Measurements from ENCODE around the gene SPINK1. TPM values are rescaled to one million over a fixed set of nuclear protein-coding genes. Genes with fewer than 3 reads are reported as not detected.
"Not testable (repeated sequence)": the region's sequence is repeated elsewhere in the genome, so short reads cannot be mapped to it uniquely, and the experiment has no call there.

The SPINK1 gene, protein sequence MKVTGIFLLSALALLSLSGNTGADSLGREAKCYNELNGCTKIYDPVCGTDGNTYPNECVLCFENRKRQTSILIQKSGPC
- not detected in 2 replicates for total RNA-seq

- intact Hi-C loops (cut with micrococcal nuclease) = no loop called here
These were observed at the start of gene SPINK1 for GRCh38 chr5:147831465-147831864. SPINK1 (minus strand) TSS chr5:147831671; CDS start chr5:147831577, 94 bp downstream.

DNA sequence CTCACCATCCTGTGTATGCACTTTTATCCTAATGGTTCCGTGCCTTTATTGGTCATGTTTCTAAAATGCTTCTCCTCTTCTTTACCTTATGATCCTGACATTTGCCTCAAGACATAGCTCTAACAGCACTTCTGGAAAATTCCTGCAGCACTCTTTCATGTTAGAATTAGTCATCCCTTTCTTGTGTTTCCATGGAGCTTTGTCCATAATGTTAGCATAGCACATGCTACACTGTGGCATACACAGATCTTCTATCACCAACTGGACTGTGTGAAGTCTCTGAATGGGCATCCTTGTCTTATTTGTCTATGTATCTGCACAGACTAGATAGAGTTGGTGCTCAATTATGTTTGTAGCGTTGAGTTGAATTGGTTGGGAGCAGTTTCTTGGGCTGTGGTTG lies 49.0 kb upstream of the SPINK1 start:
- intact Hi-C loops (cut with micrococcal nuclease) = no loop called here

DNA sequence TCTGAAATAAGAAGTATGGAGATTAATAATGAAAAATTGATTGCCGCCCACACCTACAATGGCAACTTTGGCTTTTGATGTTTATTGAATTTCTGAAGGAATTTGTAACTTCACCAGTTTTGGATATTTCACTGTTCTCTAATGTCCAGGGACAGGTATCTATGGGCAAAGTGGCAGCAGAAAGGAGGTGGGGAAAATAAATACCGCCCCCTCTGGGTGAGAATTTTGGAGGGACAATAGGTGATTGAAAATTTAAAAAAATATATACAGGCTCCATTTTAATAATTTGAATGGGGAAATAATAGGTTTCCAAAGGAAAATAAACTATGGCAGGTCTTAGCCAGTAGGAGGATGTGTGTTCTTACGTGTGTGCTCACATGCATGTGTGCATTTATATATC lies 48.3 kb upstream of the SPINK1 start:
- intact Hi-C loops (cut with micrococcal nuclease) = no loop called here

DNA sequence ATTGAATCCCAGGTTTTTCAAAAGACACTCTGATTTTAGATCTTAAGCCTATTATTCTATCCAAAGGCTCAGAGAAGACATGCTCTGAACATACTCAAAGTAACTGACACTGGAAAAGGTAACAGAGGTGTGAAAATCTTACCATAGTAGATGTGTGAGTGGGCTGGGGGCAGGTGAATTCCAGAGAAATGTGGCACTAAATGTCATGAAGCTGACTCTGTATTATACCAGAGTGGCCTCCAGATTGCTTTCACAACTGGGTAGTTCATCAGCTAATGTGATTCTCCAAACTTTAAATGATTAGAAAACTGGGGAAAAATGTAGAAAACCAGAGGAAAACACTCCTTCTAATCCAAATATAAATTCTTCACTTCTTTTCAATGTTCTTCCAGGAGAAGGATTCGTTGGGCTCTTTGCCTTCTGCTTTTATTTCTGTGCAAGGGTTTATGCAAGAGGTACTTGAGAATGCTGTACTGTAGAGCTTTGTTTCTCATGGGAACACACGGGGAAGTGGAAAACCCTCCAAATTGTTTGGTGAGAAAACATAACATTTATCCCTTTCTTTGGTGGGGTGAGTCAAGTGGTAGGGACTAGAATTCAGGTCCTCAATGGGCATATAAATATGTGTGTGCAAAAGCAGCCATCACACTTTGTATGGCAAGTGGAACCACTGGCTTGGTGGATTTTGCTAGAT lies 46.7 kb upstream of the SPINK1 start, which contains the start of gene SCGB3A2:
Gene SCGB3A2, plus strand, starts transcription at position 646 of the 694 bp plus-strand sequence. CDS start 93 bp downstream, outside the sequence.
- intact Hi-C loops (cut with micrococcal nuclease) = no loop called here

DNA sequence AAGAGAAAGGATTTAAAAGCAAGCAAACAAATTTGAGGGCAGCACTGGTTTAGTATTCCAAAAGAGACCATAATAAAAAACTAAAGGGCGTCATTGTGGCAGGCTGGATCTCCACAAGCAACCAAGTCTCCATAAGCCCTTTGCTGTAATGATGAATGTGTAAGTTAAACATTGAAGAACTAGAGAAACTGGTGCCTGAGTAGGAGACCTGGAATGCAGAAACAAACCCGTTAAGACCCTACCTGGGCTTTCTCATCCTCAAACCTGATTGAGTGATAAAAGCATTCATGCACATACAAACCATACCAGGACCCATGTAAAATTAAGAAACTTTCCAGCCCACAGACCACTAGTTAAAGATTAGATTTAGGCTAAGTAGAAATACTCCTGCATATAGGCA lies 45.2 kb upstream of the SPINK1 start:
- intact Hi-C loops (cut with micrococcal nuclease) = no loop called here

DNA sequence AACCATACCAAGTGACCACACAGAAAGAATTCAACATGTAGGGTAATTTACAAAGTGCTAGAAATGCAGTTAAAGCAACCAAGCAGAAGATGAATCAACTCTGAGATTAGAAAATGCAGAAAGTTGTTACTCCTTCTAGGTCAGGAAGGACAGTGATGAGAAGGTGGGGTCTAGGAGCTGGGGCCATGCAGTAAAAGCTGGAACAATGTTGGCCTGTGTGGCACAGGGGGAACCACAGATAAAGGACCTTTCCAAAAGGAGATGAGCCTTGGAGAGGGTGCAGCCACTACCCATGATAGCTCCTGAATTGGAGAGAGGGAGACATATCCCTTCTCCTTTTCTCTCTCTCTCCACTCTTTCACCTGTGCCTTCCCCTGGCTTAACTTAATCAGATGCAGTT lies 44.7 kb upstream of the SPINK1 start:
- intact Hi-C loops (cut with micrococcal nuclease) = no loop called here

DNA sequence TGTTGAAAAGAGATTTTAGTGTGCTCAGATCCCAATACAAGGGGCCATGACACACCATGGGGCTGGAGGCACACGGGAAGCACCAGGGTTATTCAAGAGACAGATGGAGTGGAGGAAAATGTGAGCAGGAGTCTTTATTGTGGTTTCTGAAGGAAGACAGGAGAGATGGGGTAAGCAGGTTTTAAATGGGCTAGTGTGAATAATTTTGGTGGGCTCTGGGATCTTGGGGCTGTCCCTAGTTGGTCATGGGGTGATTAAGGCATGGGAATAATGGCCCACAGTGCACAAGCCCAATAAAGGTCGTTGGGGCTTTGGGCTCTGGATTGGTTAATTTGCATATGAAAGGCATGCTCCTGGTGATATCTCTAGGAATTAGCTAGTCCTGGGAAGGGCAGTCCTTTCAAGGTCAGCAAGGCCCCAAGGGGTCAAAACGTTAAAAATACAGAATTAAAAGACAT lies 43.5 kb upstream of the SPINK1 start:
- intact Hi-C loops (cut with micrococcal nuclease) = no loop called here

DNA sequence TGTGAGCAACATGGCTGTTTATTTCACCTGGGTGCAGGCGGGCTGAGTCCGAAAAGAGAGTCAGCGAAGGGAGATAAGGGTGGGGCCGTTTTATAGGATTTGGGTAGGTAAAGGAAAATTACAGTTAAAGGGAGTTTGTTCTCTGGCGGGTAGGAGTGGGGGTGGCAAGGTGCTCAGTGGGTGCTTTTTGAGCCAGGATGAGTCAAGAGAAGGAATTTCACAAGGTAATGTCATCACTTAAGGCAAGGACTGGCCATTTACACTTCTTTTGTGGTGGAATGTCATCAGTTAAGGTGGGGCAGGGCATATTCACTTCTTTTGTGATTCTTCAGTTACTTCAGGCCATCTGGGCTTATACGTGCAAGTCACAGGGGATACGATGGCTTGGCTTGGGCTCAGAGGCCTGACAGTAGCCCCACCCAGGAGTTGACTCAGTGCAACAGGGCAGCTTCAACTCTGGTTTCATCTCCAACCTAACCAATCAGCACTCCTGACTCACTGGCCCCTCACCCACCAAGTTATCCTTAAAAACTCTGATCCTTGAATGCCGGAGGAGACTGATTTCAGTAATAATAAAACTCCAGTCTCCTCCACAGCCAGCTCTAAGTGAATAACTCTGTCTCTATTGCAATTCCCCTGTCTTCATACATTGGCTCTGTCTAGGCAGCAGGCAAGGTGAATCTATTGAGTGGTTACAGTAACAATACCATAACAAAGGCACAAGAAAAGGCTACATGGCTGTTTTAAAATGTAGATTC lies 42.8 kb upstream of the SPINK1 start:
- intact Hi-C loops (cut with micrococcal nuclease) = not testable (repeated sequence)

DNA sequence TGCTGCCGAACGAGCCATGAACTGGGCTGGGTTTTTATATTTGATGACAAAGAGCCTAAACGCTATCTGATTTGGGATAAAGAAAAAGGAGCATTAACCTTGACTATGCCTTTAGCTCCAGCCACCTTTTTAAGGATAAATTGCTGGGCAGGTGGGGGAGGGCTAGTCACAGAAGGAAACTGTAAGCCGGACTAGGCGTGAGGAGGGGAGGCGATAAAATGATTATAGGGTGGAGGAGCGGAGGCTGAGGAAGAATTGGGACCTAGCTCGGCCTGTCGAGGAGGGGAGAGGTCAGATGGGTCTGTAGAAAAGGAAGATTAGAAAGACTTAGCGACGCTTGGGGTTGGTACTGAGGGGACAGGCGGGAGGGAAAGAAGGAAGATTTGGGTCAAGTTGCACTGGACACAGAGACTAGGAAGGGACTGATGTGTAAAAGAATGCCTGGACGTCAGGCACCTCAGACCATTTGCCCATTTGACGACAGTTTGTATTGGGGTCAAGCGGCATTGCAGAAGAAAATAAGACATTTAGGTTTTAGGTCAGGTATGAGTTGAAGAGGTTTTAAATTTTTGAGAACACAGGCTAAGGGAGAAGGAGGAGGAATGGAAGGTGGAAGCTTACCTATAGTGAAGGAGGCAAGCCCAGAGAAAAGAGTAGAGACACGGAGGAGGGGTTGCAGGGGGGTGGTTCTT lies 41.4 kb upstream of the SPINK1 start:
- intact Hi-C loops (cut with micrococcal nuclease) = not testable (repeated sequence)

DNA sequence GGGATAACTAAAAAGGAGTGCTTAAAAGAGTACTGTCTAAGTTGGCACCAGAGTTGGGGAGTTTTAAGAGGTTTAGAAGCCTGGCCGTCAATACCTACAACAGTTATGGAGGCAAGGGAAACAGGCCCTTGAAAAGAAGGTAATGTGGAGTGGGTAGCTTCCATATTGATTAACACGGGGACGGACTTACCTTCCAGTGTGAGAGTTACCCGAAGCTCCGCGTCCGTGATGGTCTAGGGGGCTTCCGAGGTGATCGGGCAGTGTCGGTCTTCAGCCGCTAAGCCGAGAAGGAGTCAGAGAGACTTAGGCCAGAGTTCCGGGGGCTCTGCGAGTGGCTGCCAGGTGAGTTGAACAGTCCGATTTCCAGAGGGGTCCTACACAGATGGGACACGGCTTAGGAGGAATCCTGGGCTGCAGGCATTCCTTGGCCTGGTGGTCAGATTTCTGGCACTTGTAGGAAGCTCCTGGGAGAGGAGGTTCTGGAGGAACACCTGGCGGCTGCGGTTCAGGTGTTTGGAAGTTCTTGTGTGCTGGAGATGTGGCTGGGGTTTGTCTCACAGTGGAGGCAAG lies 40.6 kb upstream of the SPINK1 start:
- intact Hi-C loops (cut with micrococcal nuclease) = not testable (repeated sequence)

DNA sequence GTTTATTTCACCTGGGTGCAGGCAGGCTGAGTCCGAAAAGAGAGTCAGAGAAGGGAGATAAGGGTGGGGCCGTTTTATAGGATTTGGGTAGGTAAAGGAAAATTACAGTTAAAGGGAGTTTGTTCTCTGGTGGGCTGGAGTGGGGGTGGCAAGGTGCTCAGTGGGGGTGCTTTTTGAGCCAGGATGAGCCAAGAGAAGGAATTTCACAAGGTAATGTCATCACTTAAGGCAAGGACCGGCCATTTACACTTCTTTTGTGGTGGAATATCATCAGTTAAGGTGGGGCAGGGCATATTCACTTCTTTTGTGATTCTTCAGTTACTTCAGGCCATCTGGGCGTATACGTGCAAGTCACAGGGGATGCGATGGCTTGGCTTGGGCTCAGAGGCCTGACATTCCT lies 38.4 kb upstream of the SPINK1 start:
- intact Hi-C loops (cut with micrococcal nuclease) = not testable (repeated sequence)

- intact Hi-C loops (cut with micrococcal nuclease) = no loop called here
These were observed 37.6 kb upstream of the SPINK1 start for GRCh38 chr5:147869112-147869511.

GRCh38 chr5:147863454-147864158 lies 32.1 kb upstream of the SPINK1 start:
- intact Hi-C loops (cut with micrococcal nuclease) = no loop called here

GRCh38 chr5:147860641-147861025 lies 29.2 kb upstream of the SPINK1 start:
- intact Hi-C loops (cut with micrococcal nuclease) = no loop called here

DNA sequence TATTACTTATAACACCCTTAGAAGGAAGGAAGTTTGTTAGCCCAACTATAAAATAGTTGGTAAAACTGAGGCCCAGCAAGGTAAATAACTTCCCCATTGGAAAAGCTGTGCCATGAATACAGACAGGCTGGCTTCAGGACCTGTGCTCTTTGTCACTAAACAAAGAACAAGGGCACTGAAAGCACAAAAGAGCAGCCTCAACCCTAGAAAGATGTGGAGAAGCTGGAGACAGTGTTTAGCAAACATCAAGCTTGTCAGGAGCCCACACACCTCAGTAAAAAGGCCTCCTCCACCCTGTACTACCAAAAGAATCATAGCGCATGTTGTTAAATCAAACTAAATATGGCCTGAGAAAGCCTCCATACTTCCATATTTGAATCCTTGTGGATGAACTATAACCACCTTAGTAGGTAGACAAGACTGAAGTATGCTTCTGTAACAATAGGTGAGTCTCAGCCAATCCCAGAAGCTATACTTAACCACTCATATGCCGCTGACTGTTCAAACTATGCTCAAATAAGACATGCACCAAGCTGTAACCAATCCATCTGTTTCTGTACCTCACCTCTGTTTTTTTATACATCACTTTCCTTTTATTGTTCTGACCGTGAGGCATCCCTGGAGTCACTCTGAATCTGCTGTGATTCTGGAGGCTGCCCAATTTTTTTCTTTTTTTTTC lies 28.6 kb upstream of the SPINK1 start:
- intact Hi-C loops (cut with micrococcal nuclease) = no loop called here

DNA sequence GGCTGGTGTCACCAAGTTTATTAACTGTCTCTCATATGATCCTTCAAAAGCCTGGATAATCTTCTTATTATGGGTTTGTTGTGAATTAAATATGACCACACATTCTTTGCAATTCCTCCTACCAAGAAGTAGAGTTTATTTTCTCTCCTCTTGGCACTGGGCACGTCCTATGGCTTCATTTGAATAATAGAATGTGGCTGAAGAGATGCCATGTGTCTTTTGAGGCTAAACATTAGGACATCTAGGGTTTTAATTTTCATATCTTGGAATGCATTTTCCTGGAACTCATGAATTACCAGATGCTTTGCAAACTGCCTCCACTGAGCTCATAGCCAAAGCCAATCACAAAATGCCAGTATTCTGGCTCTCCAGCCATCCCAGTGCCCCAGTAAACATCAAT lies 27.1 kb upstream of the SPINK1 start:
- intact Hi-C loops (cut with micrococcal nuclease) = no loop called here

- intact Hi-C loops (cut with micrococcal nuclease) = no loop called here
These were observed 26.0 kb upstream of the SPINK1 start for GRCh38 chr5:147857302-147858129.

- intact Hi-C loops (cut with micrococcal nuclease) = no loop called here
These were observed 25.3 kb upstream of the SPINK1 start for GRCh38 chr5:147856801-147857200.

GRCh38 chr5:147855774-147856069 lies 24.3 kb upstream of the SPINK1 start:
- intact Hi-C loops (cut with micrococcal nuclease) = no loop called here
